Hepatocyte (in vitro differentiated cells): ENCODE measurements around the gene MIS18A.

Experiments
- EZH2phosphoT487 ChIP-seq: fragments of 200-600 bp; sonication (generic); IDR thresholded peaks from one replicate; pipeline ENCODE4 v1.6.1; 2018; ENCODE audit warnings: antibody characterized with exemption, mild to moderate bottlenecking, low read depth, moderate library complexity; ENCODE audit not compliant: unreplicated experiment, severe bottlenecking
- TF ChIP-seq, protein P1 (sequence below): fragments of 200-600 bp; sonication (generic); IDR thresholded peaks from 2 replicates; pipeline ENCODE4 v1.5.1; 2016; ENCODE audit warnings: antibody characterized with exemption, mild to moderate bottlenecking; ENCODE audit not compliant: poor library complexity

DNA sequence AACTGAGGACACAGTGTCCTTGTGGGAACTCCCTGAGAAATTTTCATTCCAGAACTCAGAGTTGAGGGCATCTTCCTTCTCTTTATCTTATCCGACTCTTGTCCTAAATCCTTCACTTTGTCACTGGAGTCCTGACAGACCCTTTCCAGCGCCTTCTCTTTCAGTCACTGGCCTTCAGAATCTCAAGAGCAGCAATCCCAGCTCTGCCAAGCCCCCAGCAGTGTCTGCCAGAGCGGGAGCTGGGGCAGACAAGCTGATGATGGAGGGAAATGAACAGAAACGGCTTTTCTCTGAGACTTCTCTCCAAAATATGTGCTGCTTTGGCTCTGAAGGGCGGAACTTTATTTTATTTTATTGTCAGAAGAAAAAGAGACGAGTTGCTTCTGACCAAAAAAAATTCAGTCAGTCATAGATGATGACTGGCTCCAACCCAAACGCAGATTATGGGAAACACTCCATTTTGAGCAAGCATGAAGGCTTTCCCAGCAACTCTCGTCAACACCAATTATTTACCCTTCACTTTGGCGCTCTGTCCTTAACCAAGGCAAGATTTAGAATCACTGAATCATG, 32.2 kb downstream of the MIS18A start:
- TF ChIP-seq, protein P1, sequence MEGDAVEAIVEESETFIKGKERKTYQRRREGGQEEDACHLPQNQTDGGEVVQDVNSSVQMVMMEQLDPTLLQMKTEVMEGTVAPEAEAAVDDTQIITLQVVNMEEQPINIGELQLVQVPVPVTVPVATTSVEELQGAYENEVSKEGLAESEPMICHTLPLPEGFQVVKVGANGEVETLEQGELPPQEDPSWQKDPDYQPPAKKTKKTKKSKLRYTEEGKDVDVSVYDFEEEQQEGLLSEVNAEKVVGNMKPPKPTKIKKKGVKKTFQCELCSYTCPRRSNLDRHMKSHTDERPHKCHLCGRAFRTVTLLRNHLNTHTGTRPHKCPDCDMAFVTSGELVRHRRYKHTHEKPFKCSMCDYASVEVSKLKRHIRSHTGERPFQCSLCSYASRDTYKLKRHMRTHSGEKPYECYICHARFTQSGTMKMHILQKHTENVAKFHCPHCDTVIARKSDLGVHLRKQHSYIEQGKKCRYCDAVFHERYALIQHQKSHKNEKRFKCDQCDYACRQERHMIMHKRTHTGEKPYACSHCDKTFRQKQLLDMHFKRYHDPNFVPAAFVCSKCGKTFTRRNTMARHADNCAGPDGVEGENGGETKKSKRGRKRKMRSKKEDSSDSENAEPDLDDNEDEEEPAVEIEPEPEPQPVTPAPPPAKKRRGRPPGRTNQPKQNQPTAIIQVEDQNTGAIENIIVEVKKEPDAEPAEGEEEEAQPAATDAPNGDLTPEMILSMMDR = no peak
- TF ChIP-seq EZH2phosphoT487 = no peak
